Hematopoietic multipotent progenitor cell treated with erythropoietin and hydrocortisone succinate and interleukin-3 and kit ligand, for 17 days (in vitro differentiated cells): ENCODE measurements around the gene CKB.
A peak's percentile ranks its signal among the peaks of the same experiment; 100 is the strongest.

ENCODE experiments used
- DNase-seq: peaks from one replicate; pipeline ENCODE4 v3.0.0-alpha.2; 2015; ENCODE audit warnings: low spot score

Gene CKB

DNA sequence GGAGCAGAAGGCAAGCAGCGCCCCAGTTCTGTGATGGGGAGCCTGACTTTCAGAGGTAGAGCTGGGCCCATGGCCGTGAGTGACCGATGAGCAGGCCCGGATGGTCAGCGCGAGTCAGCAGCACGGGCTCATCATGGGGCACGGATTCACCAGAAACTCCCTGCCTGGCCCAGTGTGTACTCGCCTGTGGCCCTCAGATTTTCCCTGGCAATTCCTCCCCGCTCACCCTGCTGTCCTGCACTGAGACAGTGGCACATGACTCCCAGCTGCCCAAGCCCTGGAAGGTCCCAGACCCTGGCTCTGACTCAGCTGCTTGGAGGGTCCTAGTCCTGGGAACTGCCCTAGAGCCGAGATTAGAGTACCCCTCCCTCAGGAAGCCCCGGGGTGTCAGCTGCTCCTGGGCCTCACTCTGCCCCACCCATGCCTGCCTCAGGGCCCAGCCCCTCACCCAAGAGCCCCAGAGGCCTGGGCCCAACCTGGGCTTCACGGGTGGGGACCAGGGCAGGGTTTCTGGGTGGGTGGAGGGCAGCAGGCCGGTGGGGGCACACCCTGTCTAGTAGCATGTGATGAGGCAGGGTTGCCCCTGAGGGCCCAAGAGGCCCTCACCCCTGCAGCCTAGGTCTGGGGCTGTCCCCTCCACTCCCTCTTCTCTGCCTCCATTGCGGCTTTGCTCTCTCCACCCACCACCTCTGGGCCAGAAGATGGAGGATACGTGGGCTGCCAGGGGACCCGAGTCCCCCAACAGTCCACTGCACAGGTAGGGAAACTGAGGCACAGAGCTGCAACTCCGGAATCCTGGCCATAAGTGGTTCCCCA, 14.8 kb upstream of the CKB start:
- no peak for DNase-seq

DNA sequence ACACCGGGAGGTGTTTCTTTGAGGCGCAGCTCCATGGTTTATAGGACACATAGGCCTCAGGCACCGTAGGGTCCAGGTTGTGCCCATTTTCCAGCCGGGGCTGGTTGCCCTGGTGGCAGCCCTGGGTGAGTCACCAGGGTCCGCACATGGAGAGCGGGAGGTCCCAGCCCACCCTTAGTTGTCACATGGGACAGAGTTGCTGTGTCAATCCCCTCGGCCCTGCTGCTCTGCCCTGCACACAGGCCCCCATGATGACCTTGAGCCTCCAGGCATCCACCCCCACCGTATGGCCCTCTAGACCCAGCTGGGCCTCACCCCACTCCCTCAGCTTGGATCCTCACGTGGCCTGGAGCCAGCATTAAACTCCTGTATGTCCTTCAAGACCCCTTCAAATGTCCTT, 14.1 kb upstream of the CKB start:
- DNase-seq: no peak

DNA sequence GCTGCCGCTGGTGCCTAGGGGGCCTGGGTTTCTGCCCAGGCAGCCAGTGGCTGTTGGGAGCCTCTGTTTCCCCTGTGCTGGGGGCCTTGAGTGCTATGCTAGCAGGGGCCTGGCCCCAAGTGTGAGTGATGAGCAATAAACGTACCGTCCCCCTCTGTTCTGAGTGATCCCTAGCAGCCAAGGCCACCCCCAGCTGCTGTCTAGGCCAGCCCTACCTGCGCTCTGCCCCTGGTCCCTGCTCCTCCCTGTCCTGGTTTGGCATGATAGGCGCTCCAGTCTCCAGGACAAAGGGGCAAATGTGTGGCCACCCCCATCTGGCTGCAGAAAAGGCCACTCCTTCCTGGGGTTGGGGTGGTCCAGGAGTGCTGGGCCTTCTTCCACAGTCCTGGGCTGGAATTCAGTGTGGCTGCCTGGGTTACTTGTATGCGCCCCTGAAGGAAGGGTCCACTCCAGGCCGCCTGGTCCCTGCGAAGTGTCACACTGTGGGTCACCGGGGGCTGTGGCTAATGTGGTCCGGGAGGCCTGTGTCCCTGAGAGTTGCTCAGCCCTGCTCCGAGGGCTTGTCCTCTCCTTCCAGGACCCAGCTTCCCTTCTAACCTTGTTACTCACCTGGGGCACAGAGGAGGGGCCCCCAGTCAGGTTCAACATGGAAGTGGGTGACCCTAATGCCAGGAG, 13.4 kb upstream of the CKB start:
- DNase-seq: no peak

DNA sequence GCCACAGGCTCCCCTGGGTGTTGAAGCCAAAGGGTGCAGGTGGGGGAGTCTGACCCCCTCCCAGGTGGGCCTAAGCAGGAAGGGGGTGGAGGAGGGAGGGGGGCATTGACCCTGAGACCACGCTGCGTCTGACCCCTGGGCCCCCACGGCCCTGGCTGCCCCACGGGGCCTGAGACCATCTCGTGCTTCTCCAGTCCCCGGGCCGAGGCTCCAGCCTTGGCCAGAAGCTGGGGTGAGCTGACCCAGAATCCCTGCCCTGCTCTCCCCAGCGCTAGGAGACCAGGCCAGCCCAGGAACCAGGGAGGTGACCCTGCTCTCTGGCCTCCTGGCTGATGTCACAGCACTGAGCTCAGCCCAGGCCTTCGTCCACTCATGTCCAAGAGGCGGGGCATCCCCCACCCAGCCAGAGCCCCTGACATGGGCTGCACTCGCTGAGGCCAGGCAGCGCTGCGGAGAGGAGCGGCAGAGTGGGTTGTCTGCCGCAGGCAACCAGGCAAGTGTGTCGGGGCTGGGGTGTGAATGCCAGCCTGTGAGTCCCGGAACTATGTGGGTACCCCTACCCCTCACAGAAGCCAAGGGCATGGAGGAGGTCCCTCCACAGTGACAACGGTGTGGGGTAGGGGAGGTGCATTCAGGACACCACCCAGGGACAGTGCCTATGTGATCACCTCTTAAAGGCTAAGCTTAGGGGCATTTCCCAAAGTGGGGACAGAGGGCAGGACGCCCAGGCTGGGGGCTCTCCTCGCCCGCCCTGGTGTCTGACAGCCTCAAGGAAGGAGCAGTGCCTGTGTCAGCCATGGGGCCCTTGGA, 12.7 kb upstream of the CKB start:
- DNase-seq: no peak

DNA sequence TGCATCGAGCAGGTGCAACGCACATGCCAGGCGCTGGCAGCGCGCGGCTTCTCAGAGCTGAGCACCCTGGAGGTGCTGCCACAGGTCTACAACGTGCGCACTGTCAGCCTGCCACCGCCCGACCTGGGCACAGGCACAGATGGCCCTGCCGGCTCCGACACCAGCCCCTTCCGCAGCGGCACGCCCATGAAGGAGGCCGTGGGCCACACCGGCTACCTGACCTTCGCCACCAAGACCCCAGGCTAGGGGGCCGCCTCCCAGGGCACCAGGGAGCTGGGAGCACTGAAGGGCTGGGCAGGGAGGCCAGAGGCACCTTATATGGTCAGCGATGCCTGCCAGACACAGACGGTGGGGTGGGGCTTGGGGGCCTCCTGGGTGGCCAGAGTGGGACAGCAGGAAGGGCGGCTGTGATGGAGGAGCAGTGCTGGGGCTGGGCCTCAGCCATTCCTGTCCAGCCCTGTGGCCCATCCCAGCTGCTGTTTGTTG, 12.0 kb upstream of the CKB start:
- no peak for DNase-seq

DNA sequence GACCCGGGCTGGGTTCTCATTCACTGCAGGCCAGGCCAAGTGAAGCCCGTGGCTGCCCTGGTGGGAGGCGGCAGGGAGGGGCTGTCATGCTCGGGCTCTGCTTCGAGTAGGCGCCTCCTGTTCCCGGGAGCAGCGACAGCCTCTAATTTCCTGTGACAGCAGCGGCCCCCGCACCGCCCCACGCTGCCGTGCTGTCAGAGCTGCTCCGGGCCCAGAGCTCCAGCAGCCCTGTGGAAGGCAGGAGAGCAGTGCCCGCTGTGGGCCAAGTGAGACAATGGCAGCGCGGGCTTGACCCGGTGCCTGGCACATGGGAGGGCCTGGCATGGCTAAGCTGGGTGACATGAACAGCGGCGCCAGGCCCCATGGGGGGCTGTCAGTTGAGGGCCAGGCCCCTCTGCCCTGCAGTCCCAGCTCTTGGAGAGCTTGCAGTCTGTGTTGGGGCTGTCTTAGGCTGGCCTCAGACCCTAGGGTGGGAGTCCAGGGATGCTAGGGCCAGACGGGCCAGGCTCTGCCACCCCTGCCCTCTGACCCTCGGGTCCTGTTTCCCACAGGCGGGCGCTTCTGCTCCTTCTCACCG, 11.5 kb upstream of the CKB start:
- no peak for DNase-seq

DNA sequence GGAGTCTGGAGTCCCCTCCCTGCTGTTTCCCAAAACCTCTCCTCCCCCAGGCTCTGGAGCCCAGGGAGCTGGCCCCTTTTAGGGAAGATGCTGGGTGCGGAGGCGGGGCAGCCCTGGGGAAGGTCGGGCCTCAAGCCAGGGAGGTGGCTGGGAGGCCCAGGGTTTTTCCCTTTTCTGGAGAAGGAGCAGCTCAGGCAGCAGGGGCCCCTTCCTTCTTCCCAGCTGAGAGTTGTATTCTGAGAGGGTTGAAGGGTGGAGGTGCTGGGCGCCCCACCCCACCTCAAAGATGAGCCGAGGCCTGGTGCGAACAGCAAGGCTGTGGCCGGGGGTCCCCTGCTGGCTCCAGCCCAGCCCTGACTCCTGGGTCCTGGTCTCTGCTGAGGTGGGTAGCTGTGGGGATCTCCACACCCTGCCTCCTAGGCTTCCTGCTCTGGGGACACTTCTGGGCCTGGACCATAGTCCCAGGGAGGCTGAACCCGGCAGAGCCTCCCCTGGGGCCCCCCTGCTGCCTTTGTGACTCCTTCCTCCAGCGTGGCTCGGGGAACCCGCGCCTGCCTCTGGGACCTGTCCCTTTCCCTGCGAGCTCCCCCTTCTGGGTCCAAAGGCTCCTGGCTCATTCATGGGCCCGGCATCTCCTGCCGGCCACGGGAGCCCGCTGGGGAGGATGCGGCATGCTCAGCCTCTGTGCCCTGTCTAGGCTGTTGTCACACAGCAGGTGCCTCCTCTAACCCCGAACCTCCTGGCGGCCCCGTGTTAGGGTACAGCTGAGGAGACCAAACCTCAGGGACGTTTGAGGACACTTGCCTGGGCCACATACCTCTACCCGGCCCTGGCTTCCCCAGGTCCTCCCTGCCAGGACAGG, 10.7 kb upstream of the CKB start:
- DNase-seq: no peak

DNA sequence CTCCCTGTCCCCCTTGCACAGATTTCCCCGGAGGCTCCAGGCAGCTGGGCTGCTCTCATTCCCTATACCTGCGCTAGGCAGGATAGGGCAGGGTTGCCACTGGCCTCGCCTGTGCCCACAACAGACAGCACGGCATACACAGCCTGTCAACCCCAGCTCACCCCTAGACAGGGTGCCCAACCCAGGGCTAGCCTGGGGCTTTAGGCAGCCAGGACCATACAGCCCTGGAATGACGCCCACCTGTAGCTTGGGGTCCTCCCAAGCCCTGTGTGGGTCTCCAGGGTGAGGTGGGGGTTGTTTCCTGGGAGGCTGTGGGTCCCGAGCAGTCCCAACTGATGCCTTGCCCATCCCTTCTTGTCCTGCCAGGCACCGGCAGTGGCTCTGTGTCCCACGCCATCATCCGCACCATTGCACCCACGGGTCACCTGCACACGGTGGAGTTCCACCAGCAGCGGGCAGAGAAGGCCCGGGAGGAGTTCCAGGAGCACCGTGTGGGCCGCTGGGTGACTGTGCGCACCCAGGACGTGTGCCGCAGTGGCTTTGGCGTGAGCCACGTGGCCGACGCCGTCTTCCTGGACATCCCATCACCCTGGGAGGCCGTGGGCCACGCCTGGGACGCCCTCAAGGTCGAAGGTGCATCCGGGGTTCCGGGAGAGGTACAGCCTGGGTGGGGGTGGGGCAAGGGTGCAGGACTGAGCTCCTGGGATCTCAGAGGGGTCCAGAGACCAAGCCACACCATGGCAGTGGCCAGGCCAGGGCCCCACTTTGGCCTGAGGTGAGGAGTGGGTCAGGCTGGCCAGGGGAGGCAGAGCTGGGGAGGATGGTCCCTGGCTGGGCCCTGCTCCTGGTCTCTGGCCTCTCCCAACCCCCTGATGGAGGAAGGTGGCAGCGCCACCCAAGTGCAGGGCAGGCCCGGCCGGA, 9.8 kb upstream of the CKB start:
- DNase-seq: no peak

DNA sequence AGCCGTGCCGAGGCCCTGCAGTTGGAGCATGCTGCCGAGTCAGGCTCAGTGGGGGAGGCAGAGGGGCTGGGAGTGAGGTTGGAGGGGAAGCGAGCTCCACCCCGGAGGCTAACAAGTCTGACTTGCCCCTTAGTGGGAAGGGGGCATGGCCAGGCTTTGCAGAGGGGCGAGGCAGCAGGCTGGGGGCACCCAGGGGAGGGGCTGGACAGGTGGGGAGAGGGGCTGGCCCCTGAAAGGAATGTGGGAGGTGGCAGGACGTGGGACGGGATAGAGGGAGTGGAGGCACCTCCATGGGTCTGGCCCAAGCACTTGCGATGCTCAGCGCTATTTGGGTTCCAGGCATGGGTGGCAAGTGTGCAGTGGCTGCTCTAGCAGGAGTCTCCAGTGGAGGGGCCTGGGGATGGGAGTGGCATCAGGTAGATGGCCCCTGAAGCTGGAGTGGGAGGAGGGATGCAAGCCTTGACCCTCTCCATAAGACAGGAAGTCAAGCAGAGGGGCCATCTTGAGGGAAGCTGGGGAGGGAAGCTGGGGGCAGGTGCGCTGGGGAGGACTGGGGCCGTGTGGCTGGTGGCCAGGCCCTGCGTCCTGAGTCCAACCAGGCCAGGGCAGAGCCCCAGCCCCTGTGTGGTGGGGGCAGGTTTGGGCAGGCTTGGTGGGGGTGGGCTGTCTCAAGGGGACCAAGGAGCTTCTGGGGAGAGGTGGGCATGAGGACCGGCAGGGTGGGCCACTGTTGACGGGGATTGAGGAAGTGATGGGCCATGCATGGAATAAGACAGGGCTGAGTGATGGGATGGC, 9.0 kb upstream of the CKB start:
- no peak for DNase-seq

DNA sequence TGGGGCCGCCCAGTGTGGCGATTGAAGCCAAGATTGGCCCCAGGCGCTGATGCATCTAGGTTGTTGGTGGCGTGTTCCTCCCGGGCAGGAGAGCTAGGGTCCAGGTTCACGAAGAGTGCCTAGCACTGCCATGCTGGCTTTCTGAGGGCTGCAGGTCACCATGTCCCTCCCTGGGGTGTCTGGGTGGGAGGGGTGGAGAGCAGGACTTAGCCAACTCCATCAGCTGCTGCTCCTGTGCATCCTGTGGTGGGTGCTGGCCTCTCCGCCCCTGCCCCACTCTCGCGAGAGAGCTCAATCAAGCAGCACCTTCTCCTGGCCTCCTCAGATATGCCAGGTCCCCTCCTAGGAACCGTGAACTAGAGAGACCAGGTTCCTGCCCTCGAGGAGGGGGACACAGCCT, 8.2 kb upstream of the CKB start:
- no peak for DNase-seq

DNA sequence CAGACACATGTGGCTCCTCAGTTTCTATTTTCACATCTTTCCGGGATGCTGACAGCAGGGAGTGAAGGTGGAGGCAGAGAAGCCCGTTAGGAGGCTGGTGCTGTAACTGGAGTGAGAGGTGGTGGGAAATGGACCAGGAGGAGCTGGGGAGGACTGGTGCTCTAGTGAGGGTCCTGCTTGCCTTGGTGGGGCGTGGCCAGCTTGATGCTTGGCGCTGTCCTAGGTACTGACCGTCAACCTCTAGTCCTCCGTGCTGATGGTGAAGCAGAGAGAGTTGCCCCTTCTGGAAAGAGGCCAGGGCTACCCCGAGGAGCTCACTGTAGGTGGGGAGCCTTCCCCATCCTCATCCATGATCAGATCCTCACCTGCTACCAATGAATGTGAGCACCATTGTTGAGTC, 7.8 kb upstream of the CKB start:
- no peak for DNase-seq

DNA sequence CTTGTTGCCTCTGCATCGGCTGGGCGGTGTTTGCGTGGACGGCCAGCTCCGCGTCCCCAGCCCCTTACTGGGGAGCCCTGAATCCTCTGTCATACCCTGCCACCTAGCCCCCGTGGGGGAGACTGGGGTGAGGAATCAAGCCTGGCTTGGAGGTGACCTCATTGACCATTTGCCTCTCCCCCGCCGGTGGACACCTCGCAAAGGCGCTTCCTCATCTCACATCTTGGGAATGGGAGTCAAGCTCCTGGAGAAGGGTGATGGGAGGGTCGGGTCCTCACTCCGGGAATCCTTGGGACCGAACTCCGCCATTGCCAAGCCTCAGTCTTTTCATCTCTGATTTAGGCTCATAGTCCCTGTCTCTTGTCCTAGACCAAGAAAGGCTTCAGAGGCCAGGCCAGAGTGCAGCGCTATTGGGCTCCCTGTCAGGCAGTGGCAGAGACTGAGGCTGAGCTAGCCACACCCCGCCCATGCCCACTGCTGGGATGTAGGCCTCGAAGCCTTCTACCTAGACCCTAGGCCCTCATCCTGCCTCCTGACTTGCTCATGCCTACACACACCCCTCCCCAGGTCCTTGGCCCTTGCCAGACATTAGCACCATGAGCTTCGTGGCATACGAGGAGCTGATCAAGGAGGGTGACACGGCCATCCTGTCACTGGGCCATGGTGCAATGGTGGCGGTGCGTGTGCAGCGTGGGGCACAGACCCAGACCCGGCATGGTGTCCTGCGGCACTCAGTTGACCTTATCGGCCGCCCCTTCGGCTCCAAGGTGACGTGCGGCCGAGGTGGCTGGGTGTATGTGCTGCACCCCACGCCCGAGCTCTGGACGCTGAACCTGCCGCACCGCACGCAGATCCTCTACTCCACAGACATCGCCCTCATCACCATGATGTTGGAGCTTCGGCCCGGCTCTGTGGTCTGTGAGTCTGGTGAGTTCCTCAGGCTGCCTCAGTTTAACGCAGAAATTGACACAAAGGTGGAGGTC, 7.0 kb upstream of the CKB start:
- no peak for DNase-seq

DNA sequence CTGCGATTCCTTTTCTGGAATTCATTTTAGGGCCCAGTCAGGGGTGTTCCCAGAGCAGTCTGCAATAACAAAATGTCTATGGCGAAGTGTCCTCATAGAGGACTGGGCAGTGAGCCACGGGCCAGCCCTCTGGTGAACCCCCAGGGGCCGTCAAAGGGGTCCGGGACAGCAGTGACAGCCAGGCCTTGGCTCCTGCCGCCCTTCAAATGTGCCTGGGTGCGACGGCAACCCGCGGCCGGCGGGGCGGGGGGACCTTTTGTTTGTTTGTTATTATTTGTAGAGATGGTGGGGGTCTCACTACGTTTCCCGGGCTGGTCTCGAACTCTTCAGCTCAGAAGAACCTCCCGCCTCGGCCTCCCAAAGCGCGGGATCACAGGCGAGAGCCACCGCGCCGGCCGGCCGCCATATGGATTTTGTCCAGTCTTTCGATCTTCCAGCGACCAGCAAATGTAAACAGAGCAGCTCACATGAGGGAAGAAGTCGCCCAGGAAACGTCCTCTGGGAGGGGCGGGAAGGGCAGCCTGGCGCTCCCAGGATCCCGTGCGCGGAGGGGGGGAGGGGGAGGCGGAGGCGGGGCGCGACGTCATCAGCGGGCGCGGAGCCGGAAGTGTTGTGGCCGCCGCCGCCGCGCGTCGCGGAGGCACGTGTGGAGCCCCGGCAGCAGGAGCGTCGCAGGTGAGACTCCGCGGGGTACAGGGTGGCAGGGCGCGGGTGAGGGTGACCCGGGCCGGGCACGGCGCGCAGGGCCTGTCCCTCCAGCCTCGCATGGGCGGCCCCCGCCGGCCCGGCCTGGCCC, 6.2 kb upstream of the CKB start, which contains the start of gene TRMT61A:
TSS of gene TRMT61A (plus strand) at position 610 of the 796 bp plus-strand sequence. CDS start 783 bp downstream, outside the sequence.
- peak; percentile 88 for DNase-seq

DNA sequence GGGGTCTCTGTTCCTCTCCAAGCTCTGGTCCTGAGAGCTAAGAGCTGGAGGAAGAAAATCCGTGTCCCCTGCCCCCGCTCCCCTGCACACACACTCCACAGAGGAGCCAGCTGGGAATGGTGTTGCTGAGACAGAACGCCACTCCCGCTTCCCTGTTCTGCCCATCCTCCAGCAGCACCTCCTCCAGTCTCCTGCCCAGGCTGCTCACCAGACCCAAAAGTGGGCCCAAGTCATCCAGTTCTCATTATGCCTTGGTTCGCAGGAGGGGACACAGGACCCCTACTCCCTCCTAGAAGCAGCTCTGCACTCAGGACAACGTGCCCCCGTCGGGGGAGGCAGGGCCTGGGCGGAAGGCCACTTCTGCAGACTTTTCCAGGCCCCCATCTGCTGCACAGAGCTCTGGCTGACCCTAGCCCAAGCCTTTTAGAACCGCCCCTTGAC, 5.5 kb upstream of the CKB start:
- DNase-seq: no peak

DNA sequence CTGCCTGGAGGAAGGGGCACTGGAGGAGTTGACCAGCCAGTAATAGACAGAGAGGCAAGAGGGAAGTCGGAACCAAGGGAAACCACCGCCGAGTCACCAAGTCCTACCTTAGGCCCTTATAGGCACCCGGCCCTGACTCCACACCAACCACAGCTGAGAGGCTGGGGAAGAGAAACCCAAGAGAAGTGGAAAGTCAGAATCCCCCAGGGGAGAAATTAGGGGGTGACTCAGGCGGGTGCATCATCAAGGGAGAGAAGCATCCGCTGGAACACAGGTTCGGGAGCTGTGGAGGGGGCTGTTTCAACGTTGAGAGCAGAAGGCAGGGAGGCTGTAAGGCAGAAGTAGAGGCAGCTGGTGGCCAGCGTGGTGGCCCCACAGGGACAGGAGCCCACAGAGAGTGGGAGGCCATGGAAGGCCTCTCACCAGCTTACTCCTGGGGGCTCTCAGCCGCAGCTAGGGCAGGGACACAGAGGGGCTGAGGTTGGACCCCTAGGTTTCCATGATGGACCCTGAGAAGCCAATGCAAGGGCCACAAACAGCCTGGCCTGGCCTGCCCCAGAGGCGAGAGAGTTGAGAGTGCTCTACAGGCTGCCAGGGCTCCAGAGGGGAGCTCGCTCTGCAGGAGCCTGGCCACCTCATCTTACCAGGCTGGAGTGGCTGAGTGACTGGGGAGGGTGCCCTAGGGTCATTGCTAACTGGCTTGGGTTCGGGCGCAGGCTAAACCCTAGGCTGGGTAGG, 4.9 kb upstream of the CKB start:
- no peak for DNase-seq

DNA sequence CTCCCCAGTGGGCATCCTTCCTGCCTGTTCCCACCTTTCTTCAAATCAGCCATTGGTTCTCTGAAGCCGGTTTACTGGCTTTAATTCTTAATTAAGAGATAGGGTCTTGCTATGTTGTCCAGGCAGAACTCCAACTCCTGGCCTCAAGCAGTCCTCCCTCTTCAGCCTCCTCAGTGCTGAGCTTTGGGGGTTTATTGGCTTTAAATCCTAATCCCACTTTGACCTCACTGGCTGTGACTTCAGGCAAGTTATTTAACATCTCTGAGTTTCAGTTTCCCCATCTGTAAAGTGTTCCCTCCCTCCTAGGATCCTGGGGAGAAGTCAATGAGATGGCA, 4.3 kb upstream of the CKB start:
- no peak for DNase-seq
